Glutamatergic neuron (in vitro differentiated cells): ENCODE measurements around the gene SMIM14. TPM values are rescaled to one million over a fixed set of nuclear protein-coding genes. Genes with fewer than 3 reads are reported as not detected.
"Not testable (repeated sequence)": the region's sequence is repeated elsewhere in the genome, so short reads cannot be mapped to it uniquely, and the experiment has no call there.

Experiments
- DNase-seq: peaks from one replicate; pipeline ENCODE4 v3.0.0; 2022
- H3K27ac Mint-ChIP-seq: one replicate; pipeline ENCODE4 v1.8.0; 2020; ENCODE audit warnings: mild to moderate bottlenecking, mixed read lengths, inconsistent platforms; ENCODE audit not compliant: unreplicated experiment
- H3K27me3 Mint-ChIP-seq: one replicate; pipeline ENCODE4 v1.8.0; 2020; ENCODE audit warnings: mild to moderate bottlenecking, moderate library complexity, mixed read lengths, inconsistent platforms; ENCODE audit not compliant: unreplicated experiment
- H3K36me3 Mint-ChIP-seq: one replicate; pipeline ENCODE4 v1.8.0; 2020; ENCODE audit warnings: mild to moderate bottlenecking, mixed read lengths, inconsistent platforms; ENCODE audit not compliant: unreplicated experiment
- H3K4me1 Mint-ChIP-seq: one replicate; pipeline ENCODE4 v1.8.0; 2020; ENCODE audit warnings: mild to moderate bottlenecking, low read depth, mixed read lengths, inconsistent platforms; ENCODE audit not compliant: unreplicated experiment
- H3K4me3 Mint-ChIP-seq: one replicate; pipeline ENCODE4 v1.8.0; 2020; ENCODE audit warnings: mild to moderate bottlenecking, mixed read lengths, inconsistent platforms; ENCODE audit not compliant: unreplicated experiment
- H3K9me3 Mint-ChIP-seq: one replicate; pipeline ENCODE4 v1.8.0; 2020; ENCODE audit warnings: mild to moderate bottlenecking, moderate library complexity, mixed read lengths, inconsistent platforms; ENCODE audit not compliant: unreplicated experiment
- total RNA-seq: library from RNA; stranded (reverse); fragmentation: NEBNext Ultra II Directional; extraction: Animal tissue kit (Norgen Biotek cat#: 25700); gene quantifications from one replicate; pipeline ENCODE4 v1.2.1, GENCODE V29; 2021; ENCODE audit not compliant: unreplicated experiment
- TF ChIP-seq, protein P1 (sequence below): fragments of 200-600 bp; sonication (generic); IDR thresholded peaks from one replicate; pipeline ENCODE4 v1.5.0; 2021; ENCODE audit not compliant: partially characterized antibody, unreplicated experiment

SMIM14 gene
- total RNA-seq, 1 donor from 2014 or later: 27.1 TPM

DNA sequence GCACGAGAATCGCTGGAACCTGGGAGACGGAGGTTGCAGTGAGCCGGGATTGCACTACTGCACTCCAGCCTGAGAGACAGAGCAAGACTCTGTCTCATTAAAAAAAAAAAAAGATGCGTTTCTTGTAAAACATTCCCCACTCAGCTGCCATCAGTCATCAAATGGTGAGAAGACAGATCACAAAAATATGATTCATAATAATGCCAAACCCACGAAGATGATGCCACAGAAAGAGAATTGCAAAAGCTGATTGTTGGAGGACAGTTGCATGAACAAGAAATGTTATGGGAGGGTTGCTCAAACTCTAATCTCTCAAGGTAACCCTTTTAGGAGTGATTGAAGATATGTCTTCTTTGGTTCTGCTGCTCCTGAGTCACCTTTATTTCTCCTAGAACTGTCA, 21.4 kb upstream of the SMIM14 start:
- Mint-ChIP-seq H3K27me3 (peaks cover 2% of the 10 kb centered on the region), H3K9me3 (no peaks in the 10 kb centered on the region), H3K27ac (no peak overlapping the region), H3K4me3 (no peak overlapping the region), H3K4me1 (no peaks in the 10 kb centered on the region), H3K36me3 (no peaks in the 10 kb centered on the region)
- no peak for DNase-seq
- TF ChIP-seq, protein P1, sequence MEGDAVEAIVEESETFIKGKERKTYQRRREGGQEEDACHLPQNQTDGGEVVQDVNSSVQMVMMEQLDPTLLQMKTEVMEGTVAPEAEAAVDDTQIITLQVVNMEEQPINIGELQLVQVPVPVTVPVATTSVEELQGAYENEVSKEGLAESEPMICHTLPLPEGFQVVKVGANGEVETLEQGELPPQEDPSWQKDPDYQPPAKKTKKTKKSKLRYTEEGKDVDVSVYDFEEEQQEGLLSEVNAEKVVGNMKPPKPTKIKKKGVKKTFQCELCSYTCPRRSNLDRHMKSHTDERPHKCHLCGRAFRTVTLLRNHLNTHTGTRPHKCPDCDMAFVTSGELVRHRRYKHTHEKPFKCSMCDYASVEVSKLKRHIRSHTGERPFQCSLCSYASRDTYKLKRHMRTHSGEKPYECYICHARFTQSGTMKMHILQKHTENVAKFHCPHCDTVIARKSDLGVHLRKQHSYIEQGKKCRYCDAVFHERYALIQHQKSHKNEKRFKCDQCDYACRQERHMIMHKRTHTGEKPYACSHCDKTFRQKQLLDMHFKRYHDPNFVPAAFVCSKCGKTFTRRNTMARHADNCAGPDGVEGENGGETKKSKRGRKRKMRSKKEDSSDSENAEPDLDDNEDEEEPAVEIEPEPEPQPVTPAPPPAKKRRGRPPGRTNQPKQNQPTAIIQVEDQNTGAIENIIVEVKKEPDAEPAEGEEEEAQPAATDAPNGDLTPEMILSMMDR: no peak

DNA sequence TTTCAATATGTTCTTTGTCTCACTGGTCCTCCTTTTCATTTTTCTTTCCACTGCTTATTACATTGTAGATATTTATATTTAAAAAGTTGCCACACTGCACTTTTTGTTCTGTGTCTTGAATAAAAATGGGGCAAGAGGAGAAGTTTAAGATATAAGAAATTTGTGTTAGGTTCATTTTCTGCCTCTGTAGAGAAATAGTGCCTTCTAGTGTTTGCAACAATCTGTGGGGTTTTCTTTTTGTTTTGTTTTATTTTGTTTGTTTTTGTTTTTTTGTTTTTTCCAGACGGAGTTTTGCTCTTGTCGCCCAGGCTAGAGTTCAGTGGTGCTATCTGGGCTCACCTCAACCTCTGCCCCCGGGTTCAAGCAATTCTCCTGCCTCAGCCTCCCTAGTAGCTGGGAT, 20.1 kb upstream of the SMIM14 start:
- no peaks in the 10 kb centered on the region for H3K27me3 Mint-ChIP-seq
- no peak overlapping the region for H3K27ac Mint-ChIP-seq
- H3K9me3 Mint-ChIP-seq: no peaks in the 10 kb centered on the region
- H3K4me1 Mint-ChIP-seq: no peaks in the 10 kb centered on the region
- TF ChIP-seq, protein P1: no peak
- H3K4me3 Mint-ChIP-seq: no peak overlapping the region
- DNase-seq: no peak
- no peaks in the 10 kb centered on the region for H3K36me3 Mint-ChIP-seq

DNA sequence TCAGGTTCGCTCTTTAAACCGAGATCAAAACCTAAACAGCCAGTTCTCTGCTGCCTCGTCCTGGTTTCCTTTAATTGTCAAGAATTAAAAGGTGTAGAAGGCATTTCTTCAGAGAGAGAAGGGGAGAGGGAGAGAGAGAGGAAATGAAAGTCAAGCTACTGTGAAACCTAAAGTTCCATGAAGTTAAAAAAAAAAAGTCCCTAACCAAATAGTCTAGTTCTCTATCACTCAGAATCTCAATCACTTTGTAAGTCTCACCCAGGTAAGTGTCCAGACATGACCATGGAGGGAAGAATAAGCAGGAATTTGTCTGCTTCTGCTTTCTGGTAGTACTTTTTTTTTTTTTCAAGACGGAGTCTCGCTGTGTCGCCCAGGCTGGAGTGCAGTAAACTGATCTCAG, 18.8 kb upstream of the SMIM14 start:
- no peaks in the 10 kb centered on the region for H3K4me1 Mint-ChIP-seq
- no peak for DNase-seq
- no peaks in the 10 kb centered on the region for H3K36me3 Mint-ChIP-seq
- no peaks in the 10 kb centered on the region for H3K9me3 Mint-ChIP-seq
- no peak overlapping the region for H3K27ac Mint-ChIP-seq
- H3K27me3 Mint-ChIP-seq: no peaks in the 10 kb centered on the region
- TF ChIP-seq, protein P1: no peak
- no peak overlapping the region for H3K4me3 Mint-ChIP-seq

DNA sequence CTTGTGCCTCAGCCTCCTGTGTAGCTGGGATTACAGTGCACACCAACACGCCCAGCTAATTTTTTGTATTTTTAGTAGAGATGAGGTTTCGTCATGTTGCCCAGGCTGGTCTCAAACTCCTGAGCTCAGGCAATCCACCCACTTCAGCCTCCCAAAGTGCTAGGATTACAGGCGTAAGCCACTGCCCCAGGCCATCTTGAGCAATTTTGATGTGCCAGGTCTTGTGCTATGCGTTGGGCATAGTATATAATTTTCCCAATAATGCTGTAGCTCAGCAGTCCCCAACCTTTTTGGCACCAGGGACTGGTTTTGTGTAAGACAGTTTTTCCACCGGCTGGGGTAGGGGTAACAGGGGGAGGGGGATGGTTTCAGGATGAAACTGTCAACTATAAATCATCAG, 18.0 kb upstream of the SMIM14 start:
- not testable (repeated sequence) for H3K27me3 Mint-ChIP-seq, H3K4me3 Mint-ChIP-seq, H3K27ac Mint-ChIP-seq, H3K4me1 Mint-ChIP-seq, DNase-seq, H3K36me3 Mint-ChIP-seq, H3K9me3 Mint-ChIP-seq

DNA sequence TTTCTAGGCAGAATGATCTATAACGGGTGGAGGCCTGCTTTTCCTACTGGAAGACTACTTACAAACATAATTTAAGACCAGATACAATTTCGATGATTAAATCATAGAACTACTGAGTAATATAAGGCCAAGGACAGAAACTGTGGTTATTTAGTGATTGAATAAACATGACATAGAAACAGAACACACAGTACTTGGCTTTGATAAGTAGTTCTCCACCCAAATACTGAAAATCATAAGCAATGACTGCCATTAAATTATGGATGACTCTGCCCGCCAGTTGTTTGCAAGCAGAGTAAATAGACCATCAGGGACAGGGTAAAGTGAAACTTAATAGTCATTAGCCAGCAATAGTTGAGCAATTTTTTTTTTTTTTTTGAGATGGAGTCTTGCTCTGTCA, 17.2 kb upstream of the SMIM14 start:
- Mint-ChIP-seq H3K27ac (no peak overlapping the region), H3K4me1 (no peaks in the 10 kb centered on the region), H3K4me3 (no peak overlapping the region), H3K27me3 (no peaks in the 10 kb centered on the region), H3K36me3 (no peaks in the 10 kb centered on the region), H3K9me3 (no peaks in the 10 kb centered on the region)
- TF ChIP-seq, protein P1: no peak
- DNase-seq: no peak

DNA sequence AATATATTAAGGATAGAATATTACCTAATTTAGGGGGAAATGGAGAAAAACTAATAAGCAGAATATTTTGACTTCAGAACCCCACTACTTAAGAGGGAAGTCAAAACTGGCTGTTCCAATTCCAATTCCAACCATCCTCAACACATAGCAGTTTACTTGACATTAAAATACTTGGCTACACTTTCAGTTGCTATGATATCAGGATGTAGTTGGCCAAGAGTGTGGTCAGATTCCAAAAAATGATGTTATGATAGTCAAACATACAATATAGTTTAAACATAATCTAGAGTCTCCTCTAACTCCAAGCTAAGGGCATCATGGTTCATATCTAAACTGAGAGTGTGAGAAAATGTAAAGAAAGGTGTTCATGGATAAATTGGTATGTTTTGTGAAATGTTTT, 16.5 kb upstream of the SMIM14 start:
- H3K9me3 Mint-ChIP-seq: no peaks in the 10 kb centered on the region
- no peak overlapping the region for H3K4me3 Mint-ChIP-seq
- no peaks in the 10 kb centered on the region for H3K4me1 Mint-ChIP-seq
- no peaks in the 10 kb centered on the region for H3K36me3 Mint-ChIP-seq
- H3K27me3 Mint-ChIP-seq: no peaks in the 10 kb centered on the region
- TF ChIP-seq, protein P1: no peak
- no peak overlapping the region for H3K27ac Mint-ChIP-seq
- no peak for DNase-seq

DNA sequence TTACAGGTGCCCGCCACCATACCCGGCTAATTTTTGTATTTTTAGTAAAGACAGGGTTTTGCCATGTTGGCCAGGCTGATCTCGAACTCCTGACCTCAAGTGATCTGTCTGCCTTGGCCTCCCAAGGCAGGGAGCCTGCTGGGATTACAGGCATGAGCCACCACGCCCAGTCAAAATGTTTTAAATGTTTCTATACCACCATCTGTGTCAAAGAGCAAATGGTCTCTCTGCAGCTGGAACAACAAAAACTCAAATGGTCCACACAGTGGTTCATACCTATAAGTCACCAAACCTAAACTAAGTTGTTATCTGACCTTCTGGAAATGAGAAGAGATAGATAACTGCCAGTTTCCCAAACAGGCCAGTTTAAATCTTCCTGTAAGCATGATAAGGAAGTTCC, 12.9 kb upstream of the SMIM14 start:
- not testable (repeated sequence) for DNase-seq, H3K9me3 Mint-ChIP-seq, H3K36me3 Mint-ChIP-seq, H3K27me3 Mint-ChIP-seq, H3K4me3 Mint-ChIP-seq, H3K27ac Mint-ChIP-seq
- H3K4me1 Mint-ChIP-seq: peaks cover 12% of the 10 kb centered on the region
